DMS114 treated with DMSO at 0.1 percent for 48 hours (cell line): Measurements from ENCODE around the gene ROM1.
"Not testable (repeated sequence)": the region's sequence is repeated elsewhere in the genome, so short reads cannot be mapped to it uniquely, and the experiment has no call there.

Experiments used
- DNase-seq: peaks from one replicate; lab custom pipeline; 2025; ENCODE audit not compliant: unreplicated experiment; lab: John Stamatoyannopoulos, UW

Gene ROM1

DNA sequence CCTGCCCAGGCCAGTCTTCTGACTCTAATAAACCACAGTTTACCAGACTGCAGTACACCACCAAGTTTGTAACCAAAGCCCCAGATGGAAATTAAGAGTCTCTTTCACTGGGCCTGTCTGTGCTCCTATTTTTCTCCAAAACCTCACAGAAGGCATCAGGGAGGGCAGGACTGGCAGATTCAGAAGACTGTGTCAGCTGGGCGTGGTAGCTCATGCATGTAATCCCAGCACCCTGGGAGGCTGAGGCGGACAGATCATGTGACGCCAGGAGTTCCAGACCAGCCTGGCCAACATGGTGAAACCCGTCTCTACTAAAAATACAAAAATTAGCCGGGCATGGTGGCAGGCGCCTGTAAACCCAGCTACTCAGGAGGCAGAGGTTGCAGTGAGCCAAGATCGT is 27.7 kb upstream of the ROM1 start:
- not testable (repeated sequence) for DNase-seq

DNA sequence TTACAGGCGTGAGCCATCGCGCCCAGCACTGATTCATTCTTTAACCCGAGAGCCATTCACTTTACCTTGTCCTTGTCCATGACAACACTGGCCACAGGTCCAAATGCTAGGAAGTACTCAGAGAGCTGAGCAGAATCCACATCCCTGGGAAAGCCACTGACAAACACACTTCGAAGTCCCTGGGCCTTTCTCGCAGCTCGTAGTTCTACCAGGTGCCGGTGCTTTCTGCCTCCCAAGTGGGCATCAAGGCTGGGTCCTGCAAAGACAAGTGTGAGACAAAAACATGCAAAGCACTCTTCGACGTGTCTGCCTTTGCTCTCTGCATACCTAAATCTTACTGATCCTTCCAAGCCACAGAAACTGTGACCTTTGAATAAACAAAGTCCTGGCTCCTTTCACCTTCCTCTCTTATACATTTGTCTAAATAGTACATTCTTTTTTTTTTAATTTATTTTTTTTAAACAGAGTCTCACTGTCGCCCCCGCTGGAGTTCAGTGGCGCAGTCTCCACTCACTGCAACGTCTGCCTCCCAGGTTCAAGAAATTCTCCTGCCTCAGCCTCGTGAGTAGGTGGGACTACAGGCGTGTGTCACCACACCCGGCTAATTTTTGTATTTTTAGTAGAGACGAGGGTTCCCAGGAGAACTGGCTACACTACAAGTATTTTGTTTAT is 24.0 kb upstream of the ROM1 start:
- DNase-seq = peak; percentile 18

DNA sequence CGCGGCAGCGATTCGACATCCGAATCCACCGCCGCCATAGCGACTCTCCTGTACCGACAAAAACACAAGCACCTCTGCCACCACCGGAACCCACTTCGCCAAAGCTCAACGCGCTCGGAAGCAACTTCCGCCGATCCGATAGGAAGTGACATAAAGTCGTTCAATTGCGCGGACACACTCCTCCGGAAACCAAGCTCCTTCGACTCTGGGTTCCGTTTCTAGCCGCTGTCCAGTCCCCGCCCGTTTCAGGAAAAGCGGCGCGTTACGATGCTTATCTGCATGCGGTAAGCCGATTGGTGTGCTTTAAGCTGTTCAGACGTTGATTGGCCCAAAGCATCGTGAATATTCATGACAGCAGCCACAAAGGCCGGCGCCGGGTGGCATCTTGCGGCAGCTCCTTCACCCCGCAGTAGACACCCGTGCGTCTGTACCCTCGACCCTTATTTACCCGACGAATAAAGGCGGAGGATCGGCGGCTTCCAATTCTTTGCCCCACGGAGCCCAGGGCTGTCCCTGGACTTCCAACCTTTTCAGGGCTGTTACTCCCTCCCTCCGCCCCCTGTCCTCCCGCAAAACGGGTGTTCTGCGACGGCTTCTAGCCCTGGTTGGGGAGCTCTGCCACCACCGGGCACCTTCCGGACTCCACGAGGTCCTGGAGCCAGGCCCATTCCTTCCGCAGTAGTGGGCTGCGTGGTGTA is 21.5 kb upstream of the ROM1 start, which contains the start of gene TUT1:
TSS of gene TUT1 (minus strand) at position 76 of the 698 bp plus-strand sequence. CDS start at position 38, 38 bp downstream.
- DNase-seq = peak; percentile 99

DNA sequence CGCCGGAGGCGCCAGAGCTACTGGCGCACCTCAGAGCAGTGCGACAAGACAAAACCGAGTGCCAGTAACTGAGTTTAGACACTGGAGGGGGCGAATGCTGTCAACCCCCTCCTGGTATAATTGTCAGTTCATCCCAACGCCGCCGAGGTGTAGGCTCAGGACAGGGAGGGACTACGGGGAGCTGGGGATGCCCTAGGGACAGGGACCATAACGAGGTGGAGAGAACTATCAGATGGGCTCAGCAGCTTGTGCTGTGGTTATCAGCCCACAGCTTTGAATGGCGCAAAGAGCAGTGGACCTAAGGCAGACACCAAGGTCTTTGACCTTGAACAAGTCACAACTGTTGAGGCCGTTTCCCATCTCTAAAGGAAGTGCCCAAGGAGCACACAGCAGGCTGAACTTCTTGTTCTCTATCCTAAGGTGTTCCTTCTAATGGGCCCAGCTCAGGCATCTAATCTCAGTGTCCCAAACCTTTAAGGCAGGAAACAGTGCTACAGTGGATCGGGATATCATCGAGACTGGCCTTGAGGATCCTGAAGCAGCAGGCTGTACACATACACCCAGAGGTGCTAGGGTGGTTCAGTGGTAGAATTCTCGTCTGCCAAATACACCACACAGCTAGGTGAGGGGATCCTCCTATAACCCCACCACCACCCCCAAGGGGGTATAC is 20.8 kb upstream of the ROM1 start:
- no peak for DNase-seq

DNA sequence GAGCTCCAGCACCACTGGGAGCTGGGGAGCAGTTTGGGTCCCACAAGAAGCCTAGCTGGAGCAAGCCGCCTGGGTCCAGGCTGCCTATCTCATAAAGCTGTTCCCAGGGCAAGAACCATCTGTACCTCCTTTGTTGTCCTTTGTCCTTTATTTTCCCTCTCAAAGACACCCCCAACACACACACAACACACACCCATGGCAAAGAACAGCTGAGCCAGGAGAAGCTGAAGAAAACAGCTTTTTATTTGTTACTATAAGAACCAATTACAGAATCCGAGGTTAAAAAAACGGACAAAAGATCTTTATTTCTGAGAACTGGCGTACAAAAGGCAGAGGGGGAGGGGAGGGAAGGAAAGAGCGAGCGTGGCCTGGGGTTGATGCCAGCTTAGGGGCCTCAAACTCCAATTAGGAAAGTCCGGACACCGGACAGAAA is 20.1 kb upstream of the ROM1 start:
- DNase-seq = no peak

DNA sequence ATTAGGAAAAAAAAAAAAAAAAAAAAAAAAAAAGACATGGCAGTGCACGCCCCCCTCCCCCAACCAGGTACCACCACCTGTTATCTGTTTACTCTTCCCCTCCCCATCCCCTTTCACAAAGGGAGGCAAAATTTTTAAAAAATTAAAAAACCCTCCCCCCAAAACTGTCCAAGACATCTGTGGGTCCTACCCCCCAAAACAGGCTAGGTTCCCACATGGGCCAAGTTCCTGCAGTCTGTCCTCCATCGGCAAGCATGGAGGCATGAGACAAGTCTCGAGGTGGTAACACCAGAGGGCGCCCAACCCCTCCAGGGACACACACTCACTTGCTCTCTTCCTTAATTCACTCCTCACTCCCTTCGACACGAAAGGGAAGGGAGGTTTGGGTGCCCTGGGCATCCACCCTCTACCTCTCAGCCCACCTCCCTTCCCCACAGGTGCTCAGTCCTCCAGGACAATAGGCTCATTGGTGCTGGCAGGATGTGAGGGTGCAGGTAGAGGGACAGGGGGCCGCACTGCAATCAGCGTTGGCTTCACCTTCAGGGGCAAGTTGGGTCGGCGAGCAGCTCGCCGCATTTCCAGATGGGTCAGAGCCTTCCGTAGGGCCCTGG is 19.5 kb upstream of the ROM1 start:
- DNase-seq = peak; percentile 54

DNA sequence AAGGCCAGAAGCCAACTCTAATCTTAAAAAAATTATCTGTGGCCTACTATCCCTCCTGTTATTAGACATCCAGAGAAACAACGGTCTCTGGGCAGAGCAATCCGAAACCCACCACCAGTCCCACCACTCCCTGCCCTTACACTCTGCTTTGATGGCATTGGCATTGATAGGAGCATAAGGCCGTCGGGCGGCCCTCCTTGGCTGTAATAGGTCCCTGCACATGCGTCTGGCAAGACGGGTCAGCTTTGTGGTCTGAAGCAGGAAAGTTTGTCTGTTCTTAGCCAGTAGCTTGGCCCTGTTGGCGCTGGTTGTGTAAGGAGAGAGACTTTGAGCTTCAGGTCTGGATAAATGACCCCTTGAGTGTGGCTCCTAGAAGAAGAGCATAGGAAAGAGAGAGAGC is 17.9 kb upstream of the ROM1 start:
- DNase-seq = no peak

DNA sequence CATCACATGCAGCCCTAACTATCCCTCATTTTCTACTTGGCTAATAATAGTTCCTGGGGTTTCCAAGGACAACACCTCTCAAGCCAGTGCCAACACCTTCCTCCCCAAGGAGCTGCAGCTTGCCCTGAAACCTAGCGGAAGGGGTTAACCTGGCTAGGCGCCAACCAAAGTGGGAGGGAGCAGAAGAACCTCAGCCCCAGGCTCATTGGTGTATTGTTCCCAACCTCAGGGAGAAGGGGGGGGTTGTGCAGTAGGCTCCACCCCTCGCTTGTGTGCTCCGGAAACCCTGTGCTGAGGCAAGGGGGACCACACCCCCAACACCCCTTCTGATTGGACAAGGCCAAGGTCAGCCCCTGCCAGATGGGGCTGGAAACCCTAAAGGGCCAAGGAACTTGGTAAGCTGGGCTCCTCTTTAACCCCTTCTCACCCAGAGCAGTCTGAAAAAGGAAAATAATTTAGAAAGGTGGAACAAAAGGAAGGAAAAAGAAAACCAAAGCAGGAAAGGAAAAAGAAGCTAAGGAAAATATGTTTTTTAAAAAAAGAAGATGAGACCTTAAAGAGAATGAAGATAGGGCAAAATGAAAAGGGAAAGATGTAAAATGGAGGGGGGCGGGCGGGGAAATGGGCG is 13.9 kb upstream of the ROM1 start:
- peak; percentile 35 for DNase-seq

DNA sequence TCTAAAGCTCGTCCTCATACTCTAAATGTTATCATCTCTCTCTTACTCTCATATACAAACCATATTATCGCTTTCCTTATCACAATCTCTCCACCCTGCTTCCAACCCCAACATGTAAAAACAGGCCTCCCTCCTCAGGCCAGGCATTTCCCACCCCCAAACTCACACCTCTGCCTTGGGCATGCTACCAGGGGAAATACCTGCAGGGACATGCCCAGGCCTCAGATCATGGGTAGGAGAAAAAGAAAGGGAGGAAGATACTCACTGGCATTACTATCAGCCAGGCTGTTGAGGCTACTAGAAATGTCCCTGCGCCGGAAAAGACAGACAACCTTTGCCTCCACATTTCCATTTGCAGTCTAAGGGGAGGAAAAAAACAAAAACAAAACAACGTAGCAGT is 13.2 kb upstream of the ROM1 start:
- DNase-seq = no peak

DNA sequence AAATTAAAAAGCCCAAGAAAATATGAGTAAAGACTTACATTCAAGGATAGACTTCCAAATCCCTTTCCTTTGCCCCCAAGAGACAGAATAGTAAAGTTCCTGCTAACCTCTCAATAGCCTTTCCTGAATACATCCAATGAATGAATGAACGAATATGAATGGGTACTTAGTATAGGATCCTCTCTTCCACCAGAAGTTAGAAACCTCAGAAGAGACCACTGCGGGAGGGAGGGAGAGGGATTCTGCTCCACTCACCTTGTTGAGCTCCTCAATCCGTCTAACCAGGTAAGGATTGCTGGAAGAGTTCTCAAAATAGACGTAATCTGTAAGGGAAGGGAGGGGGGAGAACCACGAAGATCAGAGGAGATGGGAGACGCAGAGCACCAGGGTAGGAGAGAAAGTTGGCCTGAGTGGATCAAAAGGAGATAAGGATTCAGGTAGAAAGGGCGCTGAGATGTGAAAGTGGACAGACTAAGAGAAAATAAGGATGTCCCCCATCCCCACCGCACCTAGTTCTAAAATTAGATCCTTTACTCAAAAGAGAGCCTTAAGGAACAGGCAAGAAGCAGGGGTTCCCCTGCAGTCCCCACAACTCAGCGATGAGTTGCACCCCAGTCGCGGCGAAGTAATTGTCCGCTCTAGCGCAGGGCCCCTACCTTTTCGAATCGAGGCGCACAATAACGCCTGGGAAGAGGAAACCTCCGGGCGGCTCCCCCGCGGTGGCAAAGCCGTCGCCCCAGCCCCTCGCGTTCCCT is 12.5 kb upstream of the ROM1 start:
- no peak for DNase-seq

DNA sequence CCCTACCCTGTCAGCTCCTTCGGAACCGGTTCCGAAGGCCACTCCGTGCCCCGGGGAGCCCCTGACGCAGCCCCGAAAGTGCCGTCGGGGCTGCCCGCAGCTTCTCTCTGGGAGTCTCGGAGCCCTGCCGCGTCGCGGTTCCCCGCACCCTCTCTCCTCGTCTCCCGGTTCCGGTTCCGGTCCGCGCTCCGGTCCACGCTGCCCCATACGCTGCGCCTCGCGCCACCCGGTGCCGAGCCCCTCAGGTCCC is 12.0 kb upstream of the ROM1 start:
- DNase-seq = no peak

DNA sequence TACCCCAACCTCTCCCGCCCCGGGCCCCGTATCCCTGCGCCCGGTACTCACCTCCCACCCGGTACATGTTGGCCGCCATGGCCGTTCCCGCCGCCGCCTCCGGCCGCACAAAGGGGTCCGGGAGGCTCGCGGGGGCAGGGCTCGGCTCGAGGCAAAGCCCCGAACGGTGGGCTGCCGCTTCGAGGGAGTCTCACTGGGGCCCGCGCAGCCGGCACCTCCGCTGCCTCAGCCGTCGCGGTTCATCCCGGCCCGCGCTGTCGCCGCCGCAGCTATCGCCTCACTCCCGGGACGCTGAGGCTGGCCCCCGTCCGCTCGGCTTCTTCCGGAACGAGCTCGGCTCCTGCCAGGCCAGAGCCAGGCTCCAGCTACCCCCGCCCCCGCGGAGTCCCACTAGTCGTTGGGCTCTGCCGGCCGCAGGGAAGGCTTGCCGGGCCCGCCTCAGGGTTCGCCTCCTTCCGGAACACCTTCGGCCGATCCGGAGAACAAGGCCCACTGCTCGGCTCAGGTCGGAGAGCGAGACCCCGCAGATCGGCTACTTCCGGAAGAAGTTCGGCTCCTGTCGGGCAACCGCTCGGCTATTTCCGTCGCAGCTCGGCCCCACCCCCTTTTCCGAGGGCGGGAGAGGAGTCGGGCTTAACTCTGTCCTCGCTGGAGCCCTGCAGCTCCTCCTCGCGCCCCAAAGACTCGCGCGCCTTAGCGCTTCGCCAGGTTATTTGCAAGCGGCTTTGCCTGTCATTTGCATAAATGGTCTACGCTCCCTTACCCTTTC is 11.5 kb upstream of the ROM1 start, which contains the start of gene MTA2:
TSS of gene MTA2 (minus strand) at position 494 of the 769 bp plus-strand sequence. CDS start at position 79, 415 bp downstream.
- peak; percentile 94 for DNase-seq

DNA sequence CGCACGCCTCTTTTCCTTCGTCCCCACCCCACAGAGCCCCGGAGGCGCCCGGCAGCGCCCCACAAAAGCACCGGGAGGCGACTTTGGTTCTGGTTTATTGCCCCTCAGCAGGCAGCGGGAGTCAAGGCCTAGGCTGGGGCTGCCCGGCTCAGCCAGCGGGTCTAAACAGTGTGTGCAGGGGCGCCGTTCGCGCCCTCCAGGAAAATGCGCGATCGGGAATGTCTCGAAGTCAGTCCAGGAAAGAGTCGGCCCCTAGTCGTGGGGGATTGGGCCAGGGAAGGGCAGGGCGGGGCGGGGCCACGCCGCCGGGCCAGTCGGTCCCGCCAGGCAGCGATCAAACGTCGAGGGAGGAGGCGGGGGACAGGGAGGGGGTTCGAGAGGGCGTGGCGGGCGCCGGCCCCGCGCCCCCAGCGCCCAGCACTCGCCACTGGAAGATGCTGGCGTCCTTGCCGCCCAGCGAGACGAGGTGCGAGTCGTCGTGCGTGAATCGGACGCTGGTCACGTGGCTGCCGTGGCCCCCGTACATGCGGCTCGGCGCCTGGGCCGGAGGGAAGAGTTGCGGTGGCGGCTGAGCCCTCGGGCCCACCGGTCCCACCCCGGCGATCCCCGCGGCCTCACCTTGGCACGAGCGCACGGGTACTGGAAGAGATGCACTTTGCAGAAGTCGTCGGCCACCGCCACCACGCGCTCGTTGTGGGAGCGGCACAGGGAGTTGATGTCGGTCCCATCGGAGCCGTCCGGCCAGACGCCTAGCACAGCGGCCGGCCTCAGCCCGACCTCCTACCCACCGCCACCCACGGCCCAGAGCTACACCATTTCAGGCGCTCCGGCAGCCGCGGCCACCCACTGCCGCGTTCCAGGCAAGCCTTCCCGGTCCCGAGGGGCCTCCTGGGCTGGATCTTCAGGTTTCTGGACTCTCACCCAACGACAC is 10.7 kb upstream of the ROM1 start:
- DNase-seq = no peak

DNA sequence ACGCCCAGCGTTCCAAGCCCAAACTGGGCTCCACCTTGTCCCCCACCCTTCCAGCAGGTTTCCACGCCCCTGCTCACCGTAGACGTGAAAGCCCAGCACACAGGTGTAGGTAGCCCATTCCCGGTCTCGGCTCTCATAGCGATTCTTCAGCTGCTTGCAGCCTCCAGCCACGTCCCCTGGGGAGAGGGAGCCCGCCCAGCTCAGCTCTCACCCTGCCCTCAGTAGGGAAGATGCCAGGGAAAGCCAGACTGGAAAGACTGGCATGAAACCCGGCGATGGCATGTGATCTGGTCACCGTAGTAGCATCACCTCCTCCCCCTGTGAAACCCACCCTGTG is 10.0 kb upstream of the ROM1 start:
- no peak for DNase-seq

DNA sequence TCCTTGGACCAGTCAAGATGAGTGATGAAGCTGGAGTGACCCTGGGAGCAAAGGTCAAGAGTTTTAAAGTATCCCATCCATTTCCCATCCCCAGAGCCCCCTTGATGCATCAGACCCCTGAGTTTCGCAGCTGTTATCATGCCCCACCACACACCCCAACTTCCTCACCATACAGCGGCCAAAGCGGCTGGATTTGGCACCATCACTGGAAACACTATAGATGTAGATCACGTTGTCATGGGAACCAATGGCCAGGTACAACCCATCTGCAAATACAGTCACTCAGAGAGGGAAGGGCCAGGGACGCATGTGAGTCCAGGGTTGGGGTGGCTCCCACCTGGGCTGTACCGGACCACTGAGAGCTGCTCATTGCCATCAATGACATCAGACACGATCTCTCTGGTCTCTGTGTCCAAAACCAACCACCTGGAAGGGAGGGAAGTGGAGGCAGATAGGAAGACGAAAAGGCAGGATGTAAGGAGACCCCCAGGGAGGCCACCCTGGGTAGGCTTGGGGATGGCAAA is 9.2 kb upstream of the ROM1 start:
- no peak for DNase-seq

DNA sequence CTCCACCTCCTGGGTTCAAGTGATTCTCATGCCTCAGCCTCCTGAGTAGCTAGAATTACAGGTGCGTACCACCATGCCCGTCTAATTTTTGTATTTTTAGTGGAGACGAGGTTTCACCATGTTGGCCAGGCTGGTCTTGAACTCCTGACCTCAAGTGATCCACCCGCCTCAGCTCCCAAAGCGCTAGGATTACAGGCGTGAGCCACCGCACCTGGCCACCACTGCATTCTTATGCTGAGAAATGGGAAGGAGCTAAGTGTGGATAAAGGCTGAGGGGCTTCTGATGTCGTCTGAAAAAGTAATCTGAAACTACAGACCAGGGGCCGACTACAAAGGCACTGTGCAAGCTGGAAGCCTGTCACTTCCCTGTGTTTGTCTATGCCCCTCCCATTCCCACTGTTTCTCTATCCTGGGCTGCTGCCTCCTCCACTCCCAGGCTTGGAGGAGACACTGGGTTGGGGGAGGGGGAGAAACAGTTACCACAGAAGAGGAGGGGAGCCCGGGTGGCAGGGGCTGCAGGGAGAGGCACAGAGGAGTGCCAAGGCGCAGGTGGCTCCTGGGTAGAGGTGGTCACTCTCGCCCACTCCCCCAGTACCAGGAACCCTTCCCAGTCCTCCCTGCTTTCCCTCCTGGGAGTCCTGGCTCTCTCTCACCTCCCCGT is 8.5 kb upstream of the ROM1 start:
- DNase-seq = no peak

DNA sequence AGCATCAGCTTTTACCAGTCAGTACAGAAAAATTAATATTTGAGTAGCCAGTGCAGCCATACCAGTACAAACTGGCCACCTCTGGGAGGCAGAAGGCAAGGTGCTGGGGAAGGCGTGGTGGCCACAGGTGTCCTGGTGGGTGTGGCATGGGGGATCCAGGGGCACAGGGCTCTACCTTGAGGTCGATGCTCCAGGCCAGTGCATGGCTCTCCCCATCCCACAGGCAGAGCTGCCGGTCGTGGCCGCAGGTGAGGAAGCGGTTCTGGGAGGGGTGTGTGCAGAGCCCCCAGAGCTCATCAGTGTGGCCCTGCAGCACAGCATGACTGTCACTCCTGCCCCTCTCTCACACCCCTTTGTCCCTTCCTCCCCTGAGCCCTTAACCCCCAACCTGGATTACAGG is 7.6 kb upstream of the ROM1 start:
- DNase-seq = no peak

DNA sequence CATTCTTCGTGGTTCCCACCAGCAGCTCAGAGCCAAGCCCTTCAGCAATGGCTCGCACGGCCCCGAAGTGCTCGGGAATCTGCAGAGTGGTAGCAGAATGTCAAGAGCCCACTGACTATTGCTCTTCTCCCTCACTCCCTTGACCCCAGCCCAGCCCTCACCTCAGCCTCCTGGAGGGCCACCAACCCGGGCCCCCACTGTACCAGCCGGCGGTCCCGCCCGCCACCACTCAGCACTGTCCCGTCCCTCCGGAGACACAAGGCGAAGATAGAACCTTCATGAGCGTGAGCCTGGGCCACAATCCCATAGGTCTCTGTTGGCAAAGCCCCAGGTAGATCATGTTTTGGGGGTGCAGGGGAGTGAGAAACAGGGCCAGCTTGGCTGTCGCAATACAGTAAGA is 7.2 kb upstream of the ROM1 start:
- DNase-seq = no peak
